Measurements from ENCODE around the gene SPTBN1.

- TF ChIP-seq GATA2 (IDR thresholded peaks at IDR 0.05; ENCODE audit: low read depth, low read length): no peak
- TF ChIP-seq GATA3 (IDR thresholded peaks at IDR 0.05; ENCODE audit: low read depth, low read length): no peak
Observed at GRCh38 chr2:54666131-54666633, 210.1 kb downstream of the SPTBN1 start.

All from SH-SY5Y (cell line).